Adrenal gland (tissue), 5 donors: Measurements from ENCODE around the gene SNURF.

Source experiments
- CTCF ChIP-seq, 6 experiments: fragments of 450-650 bp in 4 of 6; fragments of 200-600 bp in 2 of 6; sonication (generic) in 1 of 6; IDR thresholded peaks; 1 replicate in 5 of 6; 2 replicates in 1 of 6; pipeline versions ENCODE4 v1.5.1 to v1.8.0; 2016 to 2021; ENCODE audit warnings: antibody characterized with exemption in 6 of 6, mild to moderate bottlenecking in 2 of 6, moderate library complexity in 1 of 6
- POLR2A ChIP-seq, 2 donors: fragments of 450-650 bp; IDR thresholded peaks; one replicate each; pipeline ENCODE4 v1.6.1; 2017; ENCODE audit warnings: antibody characterized with exemption in 2 of 2, mild to moderate bottlenecking in 2 of 2, moderate library complexity in 1 of 2
- donor health status: DM: no; HTN: no; CAD: no.

- no peak for TF ChIP-seq CTCF (IDR thresholded peaks at IDR 0.05)
- TF ChIP-seq POLR2A (IDR thresholded peaks at IDR 0.05) = no peak
These were observed 22.1 kb downstream of the SNURF start for GRCh38 chr15:24976932-24977331.
